AG08395 (cell line): Measurements from ENCODE around the gene DDAH1.

Source experiments
- DNase-seq: peaks from one replicate; pipeline ENCODE4 v3.0.0; 2012; ENCODE audit warnings: mixed read lengths, low spot score

Gene DDAH1

GRCh38 chr1:85440612-85441011 lies 24.3 kb downstream of the DDAH1 start:
- DNase-seq, result no peak

- DNase-seq, result no peak
These were observed 26.6 kb downstream of the DDAH1 start for GRCh38 chr1:85438353-85438752.

- DNase-seq, result no peak
These were observed 27.8 kb downstream of the DDAH1 start for GRCh38 chr1:85437139-85437538.

GRCh38 chr1:85433096-85433495 lies 31.9 kb downstream of the DDAH1 start:
- DNase-seq, result no peak

GRCh38 chr1:85428471-85429089 lies 36.4 kb downstream of the DDAH1 start:
- no peak for DNase-seq

- no peak for DNase-seq
These were observed 37.1 kb downstream of the DDAH1 start for GRCh38 chr1:85427849-85428248.

- DNase-seq, result no peak
These were observed 37.6 kb downstream of the DDAH1 start for GRCh38 chr1:85427331-85427730.

GRCh38 chr1:85421179-85421578 lies 43.8 kb downstream of the DDAH1 start:
- DNase-seq, result no peak

- no peak for DNase-seq
These were observed 44.8 kb downstream of the DDAH1 start for GRCh38 chr1:85420199-85420598.

GRCh38 chr1:85417876-85418275 lies 47.1 kb downstream of the DDAH1 start:
- no peak for DNase-seq

GRCh38 chr1:85417017-85417416 lies 47.9 kb downstream of the DDAH1 start:
- no peak for DNase-seq

- peak; percentile 39 for DNase-seq
These were observed 51.8 kb downstream of the DDAH1 start for GRCh38 chr1:85413169-85413568.

GRCh38 chr1:85411567-85412305 lies 53.2 kb downstream of the DDAH1 start:
- DNase-seq, result peak; percentile 12

- DNase-seq, result no peak
These were observed 55.4 kb downstream of the DDAH1 start for GRCh38 chr1:85409516-85409915.

- no peak for DNase-seq
These were observed 57.1 kb downstream of the DDAH1 start for GRCh38 chr1:85407746-85408377.

GRCh38 chr1:85406887-85407533 lies 57.9 kb downstream of the DDAH1 start:
- DNase-seq, result peak; percentile 89

GRCh38 chr1:85406081-85406480 lies 58.9 kb downstream of the DDAH1 start:
- DNase-seq, result no peak

GRCh38 chr1:85404408-85404807 lies 60.6 kb downstream of the DDAH1 start:
- no peak for DNase-seq

GRCh38 chr1:85398391-85399064 lies 66.4 kb downstream of the DDAH1 start:
- peak; percentile 35 for DNase-seq

- DNase-seq, result no peak
These were observed 67.4 kb downstream of the DDAH1 start for GRCh38 chr1:85397490-85398032.

- no peak for DNase-seq
These were observed 68.8 kb downstream of the DDAH1 start for GRCh38 chr1:85396194-85396593.

GRCh38 chr1:85394130-85394529 lies 70.8 kb downstream of the DDAH1 start:
- DNase-seq, result no peak
